Activated CD4-positive, alpha-beta memory T cell treated with anti-CD3 and anti-CD28 coated beads for 36 hours (primary cell): ENCODE data around the gene TRIM44. TPM values are rescaled to one million over a fixed set of nuclear protein-coding genes. Genes with fewer than 3 reads are reported as not detected.
"Not testable (repeated sequence)": the region's sequence is repeated elsewhere in the genome, so short reads cannot be mapped to it uniquely, and the experiment has no call there.

Source experiments
- CTCF ChIA-PET: fragments of 350-600 bp; sonication (Branson Sonifier 250); formaldehyde crosslinking; loops from one replicate; lab custom pipeline; 2021; ENCODE audit warnings: antibody characterized with exemption, inconsistent platforms; lab: Charles Lee
- POLR2A ChIA-PET: fragments of 350-600 bp; sonication (Branson Sonifier 250); formaldehyde crosslinking; loops from one replicate; lab custom pipeline; 2021; ENCODE audit warnings: antibody characterized with exemption; lab: Charles Lee
- DNase-seq: peaks from one replicate; pipeline ENCODE4 v3.0.0-alpha.2; 2020
- H3K27ac Mint-ChIP-seq: one replicate; pipeline ENCODE4 v1.8.0; 2021; ENCODE audit warnings: mixed read lengths
- H3K27me3 Mint-ChIP-seq: one replicate; pipeline ENCODE4 v1.8.0; 2021; ENCODE audit warnings: mixed read lengths
- H3K36me3 Mint-ChIP-seq: one replicate; pipeline ENCODE4 v1.8.0; 2021; ENCODE audit warnings: mixed read lengths
- H3K4me1 Mint-ChIP-seq: one replicate; pipeline ENCODE4 v1.8.0; 2021; ENCODE audit warnings: low read depth, mixed read lengths
- H3K4me3 Mint-ChIP-seq: one replicate; pipeline ENCODE4 v1.8.0; 2021; ENCODE audit warnings: mild to moderate bottlenecking, mixed read lengths
- H3K9me3 Mint-ChIP-seq: one replicate; pipeline ENCODE4 v1.8.0; 2021; ENCODE audit warnings: mixed read lengths
- intact Hi-C: fragments of 100-400 bp; cut with micrococcal nuclease; formaldehyde crosslinking; loops from one replicate; pipeline ENCODE4 v1.15.1; 2023
- total RNA-seq, 2 experiments: library from RNA; stranded (reverse); gene quantifications; one replicate each; pipeline ENCODE4 v1.2.3, GENCODE V29; 2021

The TRIM44 gene
- total RNA-seq, 2 experiments from 2014 or later = 27.3 to 30.0 TPM

- no peak for DNase-seq
- Mint-ChIP-seq H3K27me3 (peaks cover 21% of the 10 kb centered on the region), H3K4me1 (peaks cover 16% of the 10 kb centered on the region), H3K27ac (no peak overlapping the region), H3K36me3 (peaks cover 7% of the 10 kb centered on the region), H3K9me3 (peaks cover 3% of the 10 kb centered on the region), H3K4me3 (no peak overlapping the region)
- intact Hi-C loops = no loop called here
- POLR2A ChIA-PET = interaction anchor here (0.6 to 1.0 kb wide), 2 partner anchors 18 to 39 kb away, joined by 3 to 4 read pairs; no protein-coding TSS in a partner anchor
- CTCF ChIA-PET = no interaction called here
Measured at GRCh38 chr11:35658020-35658948, 4.3 kb upstream of the TRIM44 start.

GRCh38 chr11:35661534-35661933, 1.0 kb upstream of the TRIM44 start:
- CTCF ChIA-PET = no interaction called here
- peaks cover 26% of the 10 kb centered on the region for H3K9me3 Mint-ChIP-seq
- POLR2A ChIA-PET = interaction anchor here (1.4 kb wide), 1 partner anchor 848 kb away, joined by 3 read pairs; the partner anchor contains the start of gene TRAF6
- H3K4me3 Mint-ChIP-seq = peak overlapping the region; percentile 94
- H3K36me3 Mint-ChIP-seq = peaks cover 29% of the 10 kb centered on the region
- peaks cover 10% of the 10 kb centered on the region for H3K27me3 Mint-ChIP-seq
- H3K27ac Mint-ChIP-seq = no peak overlapping the region
- intact Hi-C loops = loop anchor here (5.0 to 10.0 kb wide), 2 partner anchors 126 to 517 kb away; no protein-coding TSS in a partner anchor
- H3K4me1 Mint-ChIP-seq = peaks cover 43% of the 10 kb centered on the region
- no peak for DNase-seq

DNA sequence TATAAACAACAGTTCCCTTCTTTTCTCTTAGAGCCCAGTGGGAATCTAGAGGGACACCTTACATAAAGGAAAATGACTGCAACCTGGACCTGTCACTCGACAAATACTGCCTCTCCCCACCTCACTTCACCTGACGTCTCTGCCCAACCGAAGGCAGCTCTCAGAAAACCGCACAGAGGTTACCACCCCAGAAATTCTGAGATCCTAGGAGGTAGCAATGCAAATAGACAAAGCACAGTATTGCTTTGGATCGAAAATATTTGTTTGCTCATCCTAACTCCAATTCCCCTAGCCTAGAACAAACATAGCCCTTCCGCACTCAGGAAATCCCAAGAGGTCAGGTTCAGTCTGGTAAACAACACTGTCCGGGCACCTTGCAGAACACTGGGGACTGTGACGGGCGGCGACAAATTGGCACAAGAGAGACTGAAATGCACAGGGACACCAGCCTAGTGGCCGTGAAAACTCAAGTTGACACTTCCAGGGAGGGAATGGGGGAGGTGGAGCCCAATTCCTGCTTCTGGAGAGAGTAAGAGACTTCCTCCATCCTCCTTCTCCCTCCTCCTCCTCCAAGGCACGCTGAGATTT, 420 bp upstream of the TRIM44 start:
- POLR2A ChIA-PET = interaction anchor here (1.4 kb wide), 1 partner anchor 848 kb away, joined by 3 read pairs; the partner anchor contains the start of gene TRAF6
- H3K27me3 Mint-ChIP-seq = peaks cover 6% of the 10 kb centered on the region

DNA sequence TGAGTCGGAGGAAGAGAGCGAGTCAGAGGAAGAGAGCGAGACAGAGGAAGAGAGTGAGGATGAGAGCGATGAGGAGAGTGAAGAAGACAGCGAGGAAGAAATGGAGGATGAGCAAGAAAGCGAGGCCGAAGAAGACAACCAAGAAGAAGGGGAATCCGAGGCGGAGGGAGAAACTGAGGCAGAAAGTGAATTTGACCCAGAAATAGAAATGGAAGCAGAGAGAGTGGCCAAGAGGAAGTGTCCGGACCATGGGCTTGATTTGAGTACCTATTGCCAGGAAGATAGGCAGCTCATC, 780 bp downstream of the TRIM44 start:
- Mint-ChIP-seq H3K27me3 (no peaks in the 10 kb centered on the region), H3K4me1 (peaks cover 43% of the 10 kb centered on the region), H3K9me3 (peaks cover 36% of the 10 kb centered on the region), H3K4me3 (peak overlapping the region; percentile 94), H3K36me3 (peaks cover 39% of the 10 kb centered on the region), H3K27ac (peak overlapping the region; percentile 94)
- CTCF ChIA-PET = no interaction called here
- no peak for DNase-seq
- POLR2A ChIA-PET = no interaction called here
- intact Hi-C loops = loop anchor here (2.0 to 10.0 kb wide), 4 partner anchors 65 to 845 kb away; no protein-coding TSS in a partner anchor

More for the DNA sequence above, 420 bp upstream of the TRIM44 start:
- Mint-ChIP-seq H3K27ac (peak overlapping the region; percentile 94), H3K9me3 (peaks cover 29% of the 10 kb centered on the region), H3K36me3 (peaks cover 33% of the 10 kb centered on the region), H3K4me3 (peak overlapping the region; percentile 94), H3K4me1 (peaks cover 43% of the 10 kb centered on the region)
- intact Hi-C loops = loop anchor here (1.0 to 10.0 kb wide), 6 partner anchors 43 to 847 kb away; no protein-coding TSS in a partner anchor
- CTCF ChIA-PET = interaction anchor here (1.0 kb wide), 1 partner anchor 160 kb away, joined by 4 read pairs; no protein-coding TSS in a partner anchor
- peak; percentile 31 for DNase-seq

DNA sequence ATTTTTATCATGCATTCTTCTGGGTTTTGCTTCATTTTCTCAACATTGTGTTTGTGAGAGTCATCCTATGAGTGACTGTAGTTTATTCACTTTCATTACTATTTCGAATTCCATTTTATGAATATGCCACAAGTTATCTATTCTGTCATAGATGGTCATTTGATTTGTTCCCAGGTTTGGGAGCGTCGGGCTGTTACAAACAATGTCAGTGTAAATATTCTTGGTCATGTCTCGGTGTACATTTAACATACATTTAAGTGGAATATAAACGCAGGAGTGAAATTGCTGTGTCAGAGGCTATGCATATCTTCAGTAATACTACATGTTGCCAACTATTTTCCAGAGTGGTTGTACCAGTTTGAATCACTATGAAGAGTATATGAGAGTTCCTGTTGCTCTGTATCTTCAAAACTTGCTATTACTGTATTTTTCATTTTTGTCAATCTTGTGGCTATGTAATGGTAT, 2.4 kb downstream of the TRIM44 start:
- H3K4me1 Mint-ChIP-seq = peaks cover 51% of the 10 kb centered on the region
- no peaks in the 10 kb centered on the region for H3K27me3 Mint-ChIP-seq
- ChIA-PET POLR2A (no interaction called here), CTCF (no interaction called here)
- peaks cover 36% of the 10 kb centered on the region for H3K9me3 Mint-ChIP-seq
- DNase-seq = no peak
- peak overlapping the region; percentile 21 for H3K27ac Mint-ChIP-seq
- intact Hi-C loops = loop anchor here (2.0 to 10.0 kb wide), 3 partner anchors 14 to 520 kb away; no protein-coding TSS in a partner anchor
- H3K4me3 Mint-ChIP-seq = peak overlapping the region; percentile 94
- peaks cover 44% of the 10 kb centered on the region for H3K36me3 Mint-ChIP-seq

- intact Hi-C loops = loop anchor here (10.0 kb wide), 1 partner anchor 522 kb away; no protein-coding TSS in a partner anchor
- CTCF ChIA-PET = no interaction called here
- no peak for DNase-seq
- Mint-ChIP-seq H3K36me3 (peaks cover 44% of the 10 kb centered on the region), H3K4me1 (peaks cover 63% of the 10 kb centered on the region), H3K9me3 (peaks cover 36% of the 10 kb centered on the region), H3K4me3 (no peak overlapping the region), H3K27me3 (no peaks in the 10 kb centered on the region), H3K27ac (no peak overlapping the region)
- POLR2A ChIA-PET = no interaction called here
Measured at GRCh38 chr11:35667257-35667656, 4.7 kb downstream of the TRIM44 start.

DNA sequence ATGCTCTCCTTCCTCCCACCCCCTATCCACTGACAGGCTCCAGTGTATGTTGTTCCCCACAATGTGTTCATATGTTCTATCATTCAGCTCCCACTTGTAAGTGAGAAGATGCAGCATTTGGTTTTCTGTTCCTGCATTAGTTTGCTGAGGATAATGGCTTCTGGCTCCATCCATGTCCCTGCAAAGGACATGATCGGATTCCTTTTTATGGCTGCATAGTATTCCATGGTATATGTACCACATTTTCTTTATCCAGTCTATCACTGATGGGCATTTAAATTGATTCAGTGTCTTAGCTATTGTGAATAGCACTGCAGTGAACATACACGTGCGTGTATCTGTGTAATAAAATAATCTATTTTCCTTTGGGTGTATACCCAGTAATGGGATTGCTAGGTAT, 5.8 kb downstream of the TRIM44 start:
- H3K27ac Mint-ChIP-seq, POLR2A ChIA-PET, H3K4me3 Mint-ChIP-seq, H3K27me3 Mint-ChIP-seq, CTCF ChIA-PET, DNase-seq: not testable (repeated sequence)
- H3K9me3 Mint-ChIP-seq = peaks cover 32% of the 10 kb centered on the region
- H3K4me1 Mint-ChIP-seq = peaks cover 65% of the 10 kb centered on the region
- intact Hi-C loops = loop anchor here (10.0 kb wide), 1 partner anchor 524 kb away; no protein-coding TSS in a partner anchor
- H3K36me3 Mint-ChIP-seq = peaks cover 38% of the 10 kb centered on the region

GRCh38 chr11:35671396-35672127, 9.0 kb downstream of the TRIM44 start:
- Mint-ChIP-seq H3K9me3 (peaks cover 10% of the 10 kb centered on the region), H3K36me3 (peaks cover 16% of the 10 kb centered on the region), H3K27me3 (no peaks in the 10 kb centered on the region), H3K4me1 (peaks cover 66% of the 10 kb centered on the region), H3K27ac (no peak overlapping the region), H3K4me3 (no peak overlapping the region)
- CTCF ChIA-PET = interaction anchor here (1.0 kb wide), 1 partner anchor 150 kb away, joined by 4 read pairs; no protein-coding TSS in a partner anchor
- DNase-seq = no peak
- POLR2A ChIA-PET = no interaction called here
- intact Hi-C loops = no loop called here

DNA sequence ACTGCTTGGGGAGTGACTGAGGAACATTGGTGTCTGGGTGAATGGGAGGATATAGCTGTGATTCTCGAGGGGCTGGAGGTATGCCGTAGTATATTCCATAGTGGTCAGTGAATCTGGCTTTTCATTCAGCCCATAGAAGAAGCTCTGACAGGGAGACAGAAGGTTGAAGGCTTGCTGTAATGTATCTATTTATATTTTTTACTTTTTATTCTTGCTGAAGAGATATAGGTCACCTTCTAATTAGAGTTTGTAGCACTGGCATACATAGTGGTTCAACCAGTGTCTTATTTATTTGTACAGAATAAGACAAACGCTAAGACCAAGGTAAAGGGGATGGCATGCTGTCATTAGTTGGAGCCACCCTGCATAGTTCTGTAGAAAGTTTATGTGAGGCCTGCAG, 10.0 kb downstream of the TRIM44 start:
- H3K9me3 Mint-ChIP-seq = peaks cover 6% of the 10 kb centered on the region
- H3K27me3 Mint-ChIP-seq = no peaks in the 10 kb centered on the region
- ChIA-PET POLR2A (no interaction called here), CTCF (no interaction called here)
- H3K4me3 Mint-ChIP-seq = no peak overlapping the region
- H3K4me1 Mint-ChIP-seq = peaks cover 70% of the 10 kb centered on the region
- H3K36me3 Mint-ChIP-seq = peaks cover 12% of the 10 kb centered on the region
- intact Hi-C loops = no loop called here
- DNase-seq = no peak
- no peak overlapping the region for H3K27ac Mint-ChIP-seq

DNA sequence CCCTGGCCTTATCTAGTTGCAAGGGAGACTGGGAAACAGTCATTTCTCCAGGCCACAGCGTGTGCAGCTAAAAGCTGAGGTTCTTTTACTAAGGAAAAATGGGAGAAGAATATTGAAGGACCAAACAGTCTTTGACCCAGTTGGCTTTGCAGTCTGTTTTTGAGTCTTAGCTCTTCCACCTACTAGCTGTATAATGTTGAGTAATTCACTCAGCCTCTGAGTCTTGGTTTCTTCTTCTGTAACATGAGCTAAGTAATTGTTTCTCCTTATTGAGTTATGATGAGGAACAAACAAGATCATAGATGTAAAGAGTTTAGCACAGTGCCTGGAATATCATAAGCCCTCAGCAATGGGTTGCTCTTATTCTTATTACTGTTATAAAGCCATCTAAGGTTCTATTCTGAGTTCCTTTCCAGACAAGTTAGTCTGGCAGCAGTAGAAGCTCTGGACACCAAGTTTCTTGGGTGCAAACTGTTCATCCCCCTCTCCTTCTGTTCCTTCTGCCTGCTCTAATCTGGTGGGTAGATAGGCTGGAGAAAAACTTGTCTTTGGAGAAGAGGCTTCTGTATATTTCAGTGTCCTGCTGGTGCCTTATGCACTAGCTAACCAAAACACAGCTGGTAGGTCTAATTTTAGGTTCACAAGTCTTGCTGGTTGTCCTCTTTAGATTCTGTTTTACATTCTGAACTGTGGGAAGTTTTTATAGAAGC, 13.5 kb downstream of the TRIM44 start:
- Mint-ChIP-seq H3K27me3 (no peaks in the 10 kb centered on the region), H3K27ac (no peak overlapping the region), H3K4me3 (no peak overlapping the region), H3K4me1 (peaks cover 70% of the 10 kb centered on the region), H3K36me3 (no peaks in the 10 kb centered on the region), H3K9me3 (no peaks in the 10 kb centered on the region)
- ChIA-PET POLR2A (no interaction called here), CTCF (no interaction called here)
- DNase-seq = no peak
- intact Hi-C loops = no loop called here

DNA sequence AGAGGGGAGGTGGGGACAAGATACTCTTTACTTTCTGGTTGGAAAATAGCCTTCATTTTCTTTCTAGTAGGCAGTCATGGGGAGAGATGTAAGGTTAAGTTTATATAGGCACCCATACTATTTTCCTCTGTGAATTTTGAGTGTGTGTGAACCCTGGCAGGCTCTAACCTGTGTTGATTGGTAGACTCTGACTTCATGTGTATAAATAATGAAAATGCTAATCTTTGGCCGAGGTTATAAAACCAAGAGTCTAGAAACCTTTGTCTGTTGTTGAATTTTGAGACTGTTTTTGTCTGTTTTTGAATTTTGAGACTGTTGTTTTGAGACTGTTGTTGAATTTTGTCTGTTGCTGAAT, 14.0 kb downstream of the TRIM44 start:
- POLR2A ChIA-PET = no interaction called here
- Mint-ChIP-seq H3K9me3 (no peaks in the 10 kb centered on the region), H3K4me1 (peaks cover 70% of the 10 kb centered on the region), H3K27me3 (no peaks in the 10 kb centered on the region), H3K27ac (no peak overlapping the region), H3K4me3 (no peak overlapping the region), H3K36me3 (no peaks in the 10 kb centered on the region)
- intact Hi-C loops = no loop called here
- DNase-seq = no peak
- CTCF ChIA-PET = no interaction called here
